Lung (tissue), 12 donors: ENCODE data around the gene MRPL57. TPM values are rescaled to one million over a fixed set of nuclear protein-coding genes. Genes with fewer than 3 reads are reported as not detected.

Experiments used
- ATAC-seq: fragments of 200-7000 bp; cut with Tn5 transposase; one replicate; pipeline ENCODE4 v1.9.1; 2020; ENCODE audit warnings: moderate number of reproducible peaks; ENCODE audit not compliant: insufficient read depth, low FRiP score
- DNase-seq, 3 donors: peaks; one replicate each; pipeline ENCODE4 v3.0.0-alpha.2; 2013 to 2017
- H3K27ac ChIP-seq, 2 donors: one replicate each; pipeline ENCODE4 v1.5.1; 2013; ENCODE audit warnings: mild to moderate bottlenecking in 2 of 2, moderate library complexity in 2 of 2, control low read depth in 1 of 2, inconsistent platforms in 1 of 2, low read depth in 1 of 2, low read length in 1 of 2
- H3K27me3 ChIP-seq, 3 donors: one replicate each; pipeline ENCODE4 v1.5.1; 2013; ENCODE audit warnings: low read length in 2 of 3; ENCODE audit not compliant: control insufficient read depth in 3 of 3, insufficient read depth in 3 of 3
- H3K36me3 ChIP-seq, 4 donors: one replicate each; pipeline ENCODE4 v1.5.1; 2013; ENCODE audit warnings: low read length in 4 of 4, mild to moderate bottlenecking in 1 of 4, moderate library complexity in 1 of 4; ENCODE audit not compliant: control insufficient read depth in 4 of 4, insufficient read depth in 4 of 4
- H3K4me1 ChIP-seq, 5 donors: one replicate each; pipeline ENCODE4 v1.5.1; 2013; ENCODE audit warnings: low read length in 5 of 5, mild to moderate bottlenecking in 2 of 5, moderate library complexity in 1 of 5; ENCODE audit not compliant: control insufficient read depth in 5 of 5, insufficient read depth in 5 of 5
- H3K4me3 ChIP-seq: one replicate; pipeline ENCODE4 v1.5.1; 2013; ENCODE audit warnings: mild to moderate bottlenecking, control low read depth, moderate library complexity
- H3K9ac ChIP-seq, 2 donors: one replicate each; pipeline ENCODE4 v1.5.1; 2013; ENCODE audit warnings: low read length in 2 of 2, control low read depth in 1 of 2; ENCODE audit not compliant: insufficient read depth in 1 of 2
- H3K9me3 ChIP-seq, 4 donors: one replicate each; pipeline ENCODE4 v1.5.1; 2013; ENCODE audit warnings: low read length in 3 of 4, mild to moderate bottlenecking in 1 of 4, moderate library complexity in 1 of 4; ENCODE audit not compliant: control insufficient read depth in 4 of 4, insufficient read depth in 3 of 4
- CTCF ChIP-seq: IDR thresholded peaks from 2 replicates; pipeline ENCODE4 v1.5.1; 2012; ENCODE audit warnings: mild to moderate bottlenecking; ENCODE audit errors: control extremely low read depth, extremely low read depth
- WGBS, 2 donors: extraction: QIAGEN DNeasy Blood & Tissue Kit; methylation state at CpG; one replicate each; pipeline ENCODE4 v1.1.7; 2013; 5-methylcytosine and 5-hydroxymethylcytosine counted together
- polyA plus RNA-seq, 2 donors: library from polyadenylated mRNA; stranded (reverse); fragments of 200-250 nt; gene quantifications; one replicate each; pipeline ENCODE4 v1.2.1, GENCODE V29; 2013
- total RNA-seq, 2 donors: library from RNA; depleted of rRNA in 1 of 2; stranded (reverse); fragments of >200 nt in 1 of 2; gene quantifications; one replicate each; pipeline ENCODE4 v1.2.1, GENCODE V29; 2014 to 2021
- donor health status: control.
- donor health status: control.
- donor health status: Bipolar disorder and iron deficiency.
- donor health status: healthy.
- donor health status: DM: yes; HTN: yes; CAD: no.

MRPL57 gene
- total and polyA plus RNA-seq, 4 donors: 14.8 to 39.5 (median 20.5) TPM

- H3K9me3 ChIP-seq: no peaks in the 10 kb centered on the region
- H3K9ac ChIP-seq: no peak overlapping the region
- no peak overlapping the region for H3K4me3 ChIP-seq
- WGBS, 2 donors: 81 to 89% methylated on average over 5 of the region's 5 CpGs
- TF ChIP-seq CTCF: no peak
- ATAC-seq (no peak), DNase-seq (no peak)
- peaks cover 0 to 7% (median 0%) of the 10 kb centered on the region in 5 donors for H3K4me1 ChIP-seq
- peak overlapping the region in 1 of 2 donors; percentile 47 for H3K27ac ChIP-seq
- H3K36me3 ChIP-seq: peaks cover 3 to 14% (median 11%) of the 10 kb centered on the region in 4 donors
- no peaks in the 10 kb centered on the region for H3K27me3 ChIP-seq
Observed at GRCh38 chr13:21148557-21149258, 27.8 kb upstream of the MRPL57 start.

DNA sequence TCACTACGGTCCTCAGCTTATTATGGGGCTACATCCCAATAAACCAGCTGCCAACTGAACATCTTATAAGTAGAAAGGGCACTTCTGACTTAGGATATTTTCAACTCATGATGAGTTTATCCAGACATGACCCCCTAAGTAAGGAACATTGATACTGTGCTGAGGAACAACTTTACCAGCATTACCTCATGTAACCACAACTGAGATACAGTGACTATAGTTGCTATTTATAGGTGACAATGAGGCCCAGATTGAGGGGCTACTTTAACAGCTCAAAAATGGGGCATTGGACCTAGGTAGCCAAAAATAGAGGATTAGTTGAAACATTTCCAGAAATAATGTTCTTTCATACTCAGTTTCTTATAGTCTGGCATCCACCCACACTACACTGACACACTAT lies 26.9 kb upstream of the MRPL57 start:
- no peaks in the 10 kb centered on the region for H3K27me3 ChIP-seq
- ATAC-seq (no peak), DNase-seq (no peak)
- WGBS, 2 donors: 71 to 81% methylated on average over 1 of the region's 1 CpG
- H3K9me3 ChIP-seq: no peaks in the 10 kb centered on the region
- no peak overlapping the region for H3K9ac ChIP-seq
- H3K36me3 ChIP-seq: peaks cover 3 to 18% (median 11%) of the 10 kb centered on the region in 4 donors
- peak overlapping the region in 1 of 2 donors; percentile 10 for H3K27ac ChIP-seq
- no peak for TF ChIP-seq CTCF
- H3K4me3 ChIP-seq: no peak overlapping the region
- H3K4me1 ChIP-seq: peaks cover 0 to 7% (median 0%) of the 10 kb centered on the region in 5 donors

DNA sequence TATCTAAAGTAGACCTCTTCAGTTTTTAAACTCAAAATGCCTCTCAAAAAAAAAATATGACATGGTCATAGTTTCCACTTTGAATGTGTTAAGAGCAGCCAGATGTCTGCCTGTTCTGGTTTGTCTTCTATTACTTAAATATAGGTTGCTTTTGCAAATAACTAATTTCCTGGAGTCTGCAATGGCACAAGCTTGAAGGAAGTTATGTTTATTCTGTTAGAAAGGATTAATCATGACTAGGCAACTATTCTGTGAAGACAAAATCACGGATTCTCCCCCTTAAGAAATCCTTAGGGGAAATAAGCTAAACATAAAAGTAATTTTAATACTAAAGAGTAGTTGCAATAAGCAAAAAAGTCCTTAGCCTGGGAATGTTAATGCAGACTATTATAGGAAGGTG lies 26.4 kb upstream of the MRPL57 start:
- peak overlapping the region in 1 of 2 donors; percentile 10 for H3K27ac ChIP-seq
- peaks cover 3 to 18% (median 11%) of the 10 kb centered on the region in 4 donors for H3K36me3 ChIP-seq
- 18 to 43% methylated on average over 1 of the region's 1 CpG for WGBS, 2 donors

More for the DNA sequence above, 26.4 kb upstream of the MRPL57 start:
- ATAC-seq (no peak), DNase-seq (no peak)
- H3K9me3 ChIP-seq: no peaks in the 10 kb centered on the region
- H3K27me3 ChIP-seq: no peaks in the 10 kb centered on the region
- no peak for TF ChIP-seq CTCF
- H3K4me3 ChIP-seq: no peak overlapping the region
- H3K9ac ChIP-seq: no peak overlapping the region
- peaks cover 0 to 7% (median 0%) of the 10 kb centered on the region in 5 donors for H3K4me1 ChIP-seq
